Cardiac muscle cell (in vitro differentiated cells and primary cell): ENCODE data around the gene FBXO36. TPM values are rescaled to one million over a fixed set of nuclear protein-coding genes. Genes with fewer than 3 reads are reported as not detected.

Experiments used
- DNase-seq, 2 donors: peaks; one replicate each; pipeline versions ENCODE4 v3.0.0 to v3.0.0-alpha.2; 2010 to 2017; ENCODE audit warnings: low read depth in 1 of 2, low spot score in 1 of 2
- H3K27ac ChIP-seq: fragments of 200-600 bp; sonication (generic); 2 replicates; pipeline ENCODE4 v1.5.1; 2016
- H3K27me3 ChIP-seq: fragments of 200-600 bp; sonication (generic); 2 replicates; pipeline ENCODE4 v1.6.0; 2016; ENCODE audit warnings: control low read depth
- H3K36me3 ChIP-seq: fragments of 200-600 bp; sonication (generic); 2 replicates; pipeline ENCODE4 v1.5.1; 2016; ENCODE audit warnings: control low read depth
- H3K4me1 ChIP-seq: fragments of 200-600 bp; sonication (generic); 2 replicates; pipeline ENCODE4 v1.8.1; 2017; ENCODE audit warnings: low read depth, mild to moderate bottlenecking, mixed run types
- H3K4me3 ChIP-seq: fragments of 200-600 bp; sonication (generic); 2 replicates; pipeline ENCODE4 v1.5.1; 2016; ENCODE audit warnings: mild to moderate bottlenecking
- H3K9me3 ChIP-seq: fragments of 200-600 bp; sonication (generic); 2 replicates; pipeline ENCODE4 v1.5.1; 2017; ENCODE audit warnings: low read depth, mild to moderate bottlenecking, control low read depth
- polyA plus RNA-seq: library from polyadenylated mRNA; unstranded; fragments of >200 nt; fragmentation: Nextera tagmentation; extraction: Ambion mirVana; gene quantifications from 2 replicates; pipeline ENCODE4 v1.2.1, GENCODE V29; 2016
- total RNA-seq: library from RNA; depleted of rRNA; stranded (reverse); fragments of >200 nt; gene quantifications from 2 replicates; pipeline ENCODE4 v1.2.3, GENCODE V29; 2016
- TF ChIP-seq, protein P1 (sequence below): IDR thresholded peaks from 2 replicates; pipeline ENCODE4 v1.5.1; 2012; ENCODE audit warnings: low read depth, mild to moderate bottlenecking, low read length

Gene FBXO36, protein sequence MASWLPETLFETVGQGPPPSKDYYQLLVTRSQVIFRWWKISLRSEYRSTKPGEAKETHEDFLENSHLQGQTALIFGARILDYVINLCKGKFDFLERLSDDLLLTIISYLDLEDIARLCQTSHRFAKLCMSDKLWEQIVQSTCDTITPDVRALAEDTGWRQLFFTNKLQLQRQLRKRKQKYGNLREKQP
- 2.8 and 5.7 TPM in 2 replicates for total RNA-seq
- polyA plus RNA-seq: 4.8 and 10.1 TPM in 2 replicates

DNA sequence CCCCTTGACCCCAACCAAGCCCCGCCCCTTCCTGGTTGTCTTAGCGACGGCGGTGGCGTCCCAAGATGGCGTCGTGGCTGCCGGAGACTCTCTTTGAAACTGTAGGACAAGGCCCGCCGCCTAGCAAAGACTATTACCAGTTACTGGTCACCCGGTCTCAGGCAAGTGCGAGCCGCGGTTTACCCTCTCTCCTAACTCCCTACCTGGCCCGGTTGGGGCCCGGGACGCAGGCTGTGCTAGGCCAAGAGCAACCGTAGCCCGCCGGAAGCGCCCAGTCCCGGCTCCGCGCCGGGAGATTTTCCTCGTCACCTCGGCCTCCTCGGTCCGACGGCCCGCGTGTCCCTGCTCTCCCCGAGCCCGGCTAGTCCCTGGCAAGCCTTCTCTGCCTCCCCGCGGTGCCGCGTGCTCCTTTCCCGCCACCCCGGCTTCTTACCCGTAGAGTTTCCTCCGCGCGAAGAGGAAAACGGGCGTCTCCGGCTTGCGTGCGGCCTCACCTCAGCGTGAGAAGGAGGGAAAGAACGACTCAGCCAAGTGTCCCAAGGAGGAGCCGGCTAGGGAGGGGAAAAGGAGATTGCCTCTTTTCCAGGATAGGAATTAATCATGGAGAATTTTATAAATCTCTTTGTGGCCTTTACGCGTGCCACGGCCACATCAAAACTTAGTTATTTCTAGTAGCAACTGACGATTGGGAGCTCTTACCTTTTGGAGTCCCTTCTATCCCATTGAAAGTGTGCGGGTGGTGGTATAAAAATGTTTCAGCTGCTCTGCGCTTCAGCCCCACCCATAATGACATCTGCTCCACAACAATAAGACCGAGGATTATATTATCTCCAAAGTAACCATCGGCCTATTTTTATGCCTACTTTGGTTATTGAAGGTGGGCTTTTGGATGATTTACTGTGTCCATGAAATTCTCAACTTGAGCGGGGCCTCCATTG, at the start of gene FBXO36:
TSS of gene FBXO36 (plus strand) at position 55 of the 938 bp plus-strand sequence. CDS start at position 66, 11 bp downstream.
- H3K27ac ChIP-seq: peak within 1 kb of the TSS; percentile 99
- TF ChIP-seq, protein P1, sequence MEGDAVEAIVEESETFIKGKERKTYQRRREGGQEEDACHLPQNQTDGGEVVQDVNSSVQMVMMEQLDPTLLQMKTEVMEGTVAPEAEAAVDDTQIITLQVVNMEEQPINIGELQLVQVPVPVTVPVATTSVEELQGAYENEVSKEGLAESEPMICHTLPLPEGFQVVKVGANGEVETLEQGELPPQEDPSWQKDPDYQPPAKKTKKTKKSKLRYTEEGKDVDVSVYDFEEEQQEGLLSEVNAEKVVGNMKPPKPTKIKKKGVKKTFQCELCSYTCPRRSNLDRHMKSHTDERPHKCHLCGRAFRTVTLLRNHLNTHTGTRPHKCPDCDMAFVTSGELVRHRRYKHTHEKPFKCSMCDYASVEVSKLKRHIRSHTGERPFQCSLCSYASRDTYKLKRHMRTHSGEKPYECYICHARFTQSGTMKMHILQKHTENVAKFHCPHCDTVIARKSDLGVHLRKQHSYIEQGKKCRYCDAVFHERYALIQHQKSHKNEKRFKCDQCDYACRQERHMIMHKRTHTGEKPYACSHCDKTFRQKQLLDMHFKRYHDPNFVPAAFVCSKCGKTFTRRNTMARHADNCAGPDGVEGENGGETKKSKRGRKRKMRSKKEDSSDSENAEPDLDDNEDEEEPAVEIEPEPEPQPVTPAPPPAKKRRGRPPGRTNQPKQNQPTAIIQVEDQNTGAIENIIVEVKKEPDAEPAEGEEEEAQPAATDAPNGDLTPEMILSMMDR: no peak
- no peaks in the 10 kb centered on the region for H3K9me3 ChIP-seq

DNA sequence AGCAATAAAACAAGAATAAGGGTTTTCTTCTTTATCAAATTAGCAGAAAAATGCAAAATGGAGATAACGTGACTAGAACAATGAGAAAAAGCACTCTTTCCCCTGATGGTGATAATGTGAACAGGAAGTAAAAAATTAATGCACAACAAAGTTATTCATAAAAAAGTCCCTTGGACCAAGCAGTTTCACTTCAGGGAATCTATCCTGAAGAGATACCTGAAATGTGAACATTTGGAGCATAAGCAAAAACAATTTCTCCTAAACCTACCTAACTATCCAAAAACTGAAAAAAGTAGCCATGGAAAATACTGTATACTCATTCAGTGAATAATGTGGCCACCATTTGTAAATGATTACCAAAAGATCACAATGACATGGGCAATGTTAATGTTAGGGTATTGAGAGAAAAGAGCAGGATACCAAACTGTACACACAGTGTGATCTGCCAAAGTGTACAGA, 49.2 kb upstream of the FBXO36 start:
- Histone ChIP-seq H3K36me3 (peaks cover 8% of the 10 kb centered on the region), H3K4me1 (peaks cover 3% of the 10 kb centered on the region), H3K4me3 (no peak overlapping the region), H3K27ac (no peak overlapping the region), H3K27me3 (no peaks in the 10 kb centered on the region), H3K9me3 (no peaks in the 10 kb centered on the region)
- TF ChIP-seq, protein P1: no peak
- no peak for DNase-seq

More for the DNA sequence above, at the start of gene FBXO36:
- no peaks in the 10 kb centered on the region for H3K36me3 ChIP-seq
- peak within 1 kb of the TSS; percentile 83 for H3K4me3 ChIP-seq
- peaks cover 11% of the 10 kb centered on the region for H3K4me1 ChIP-seq
- peak in 1 of 2 donors; percentile 91 for DNase-seq
- H3K27me3 ChIP-seq: no peaks in the 10 kb centered on the region

DNA sequence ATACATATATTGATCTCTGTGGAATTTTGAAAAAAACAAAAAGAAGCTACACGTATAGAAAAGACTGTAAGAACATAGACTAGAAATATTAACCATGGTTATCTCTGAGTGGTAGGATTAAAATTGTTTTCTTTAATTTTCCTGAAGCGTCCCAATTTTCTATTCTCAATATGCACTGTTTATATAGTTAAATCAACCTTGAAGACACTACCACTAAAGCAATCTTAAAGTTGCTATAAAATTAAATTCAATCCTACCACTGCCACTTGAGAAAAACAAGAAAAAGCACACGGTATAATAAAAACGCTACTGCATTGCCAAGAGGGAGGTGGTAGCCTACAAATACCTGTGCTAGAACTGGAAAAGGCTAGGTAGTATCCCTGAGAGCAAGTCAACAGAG, 47.7 kb upstream of the FBXO36 start:
- peaks cover 8% of the 10 kb centered on the region for H3K36me3 ChIP-seq

DNA sequence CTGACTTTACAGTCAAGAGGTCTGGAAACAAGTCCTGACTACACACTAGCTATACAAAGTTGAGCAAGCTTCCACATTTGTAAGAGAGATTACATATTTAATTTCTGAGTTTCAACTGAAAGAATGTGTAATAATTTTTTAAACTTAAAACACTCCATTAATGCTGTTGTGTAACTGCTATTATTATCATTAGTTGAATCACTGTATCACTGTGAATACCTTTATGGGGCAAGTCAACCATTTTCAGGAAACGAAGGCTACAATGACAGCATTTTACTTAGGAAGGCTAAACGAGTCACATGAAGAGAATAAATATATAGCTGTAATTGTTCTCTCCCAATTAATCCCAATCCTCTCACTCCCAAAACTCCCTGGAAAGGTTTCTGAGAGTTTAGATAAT, 46.8 kb upstream of the FBXO36 start:
- Histone ChIP-seq H3K4me1 (peaks cover 3% of the 10 kb centered on the region), H3K9me3 (no peaks in the 10 kb centered on the region), H3K27ac (no peak overlapping the region), H3K4me3 (no peak overlapping the region), H3K27me3 (no peaks in the 10 kb centered on the region), H3K36me3 (peaks cover 17% of the 10 kb centered on the region)
- TF ChIP-seq, protein P1: no peak
- DNase-seq: no peak

More for the DNA sequence above, 47.7 kb upstream of the FBXO36 start:
- TF ChIP-seq, protein P1: no peak
- Histone ChIP-seq H3K4me3 (no peak overlapping the region), H3K27ac (no peak overlapping the region), H3K9me3 (no peaks in the 10 kb centered on the region), H3K27me3 (no peaks in the 10 kb centered on the region), H3K4me1 (peaks cover 3% of the 10 kb centered on the region)
- DNase-seq: no peak

DNA sequence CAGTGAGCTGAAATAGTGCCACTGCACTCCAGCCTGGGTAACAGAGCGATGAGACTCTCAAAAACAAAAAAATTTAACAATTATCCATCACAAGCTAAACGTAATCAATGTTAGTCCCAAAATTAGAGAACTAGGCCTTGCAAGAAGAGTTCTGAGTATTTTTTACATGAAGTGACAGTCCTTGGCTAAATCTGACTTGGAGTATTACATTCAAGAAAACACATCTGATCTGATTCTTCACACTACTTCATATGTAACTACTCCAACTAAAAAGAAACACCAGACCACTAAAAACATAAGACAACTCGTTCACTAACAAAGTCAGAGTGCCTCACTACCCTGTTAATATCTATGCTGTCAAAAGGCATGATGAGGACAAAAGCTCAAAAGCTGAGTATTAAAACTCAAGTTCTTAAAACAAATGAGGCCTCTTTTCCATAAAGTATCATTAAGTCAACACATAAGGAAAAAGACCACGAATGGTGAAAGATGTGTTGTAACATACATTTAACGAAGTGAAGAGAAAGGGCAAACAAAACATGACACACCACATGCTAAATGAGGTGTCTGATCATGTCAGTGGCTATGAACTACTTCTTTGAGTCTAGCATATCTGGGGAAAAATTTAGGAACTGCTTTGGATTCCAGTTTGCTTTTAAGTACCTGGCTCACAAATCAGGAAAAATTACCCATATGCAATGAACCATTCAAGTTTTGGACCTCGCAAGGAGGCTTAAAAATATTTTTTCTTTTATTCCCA, 42.9 kb upstream of the FBXO36 start:
- no peaks in the 10 kb centered on the region for H3K9me3 ChIP-seq
- no peaks in the 10 kb centered on the region for H3K4me1 ChIP-seq
- H3K36me3 ChIP-seq: peaks cover 17% of the 10 kb centered on the region
- no peak for DNase-seq
- TF ChIP-seq, protein P1: no peak
- no peaks in the 10 kb centered on the region for H3K27me3 ChIP-seq
- no peak overlapping the region for H3K4me3 ChIP-seq
- H3K27ac ChIP-seq: no peak overlapping the region
